IMR-90 (cell line): ENCODE results near the gene ZFYVE28. TPM values are rescaled to one million over a fixed set of nuclear protein-coding genes. Genes with fewer than 3 reads are reported as not detected.

ENCODE experiments used
- ATAC-seq: fragments of 200-7000 bp; cut with Tn5 transposase; 2 replicates; pipeline ENCODE4 v1.9.1; 2020; ENCODE audit warnings: low read depth, mild to moderate bottlenecking, moderate library complexity
- BruUV-seq: library from RNA; stranded (reverse); fragments of 400-500 nt; replicated peaks from 2 replicates; lab custom pipeline; 2021; lab: Mats Ljungman, UMichigan
- CTCF ChIA-PET: fragments of 300-600 bp; formaldehyde crosslinking; extraction: SDS; loops from one replicate; lab custom pipeline; 2021; ENCODE audit warnings: antibody characterized with exemption; lab: Yijun Ruan, JAX
- POLR2A ChIA-PET: fragments of 300-600 bp; sonication (Branson Sonifier 250); formaldehyde crosslinking; loops from one replicate; lab custom pipeline; 2022; ENCODE audit warnings: antibody characterized with exemption; ENCODE audit not compliant: unreplicated experiment; lab: Charles Lee
- DNase-seq: peaks from one replicate; pipeline ENCODE4 v3.0.0; 2013
- H2AFZ ChIP-seq: replicated peaks from 2 replicates; pipeline ENCODE3; 2013; ENCODE audit warnings: low read length, mild to moderate bottlenecking; ENCODE audit not compliant: poor library complexity
- H2AK5ac ChIP-seq: 2 replicates; pipeline ENCODE4 v1.6.1; 2013; ENCODE audit warnings: low read depth, low read length, inconsistent platforms
- H2AK9ac ChIP-seq: replicated peaks from 2 replicates; pipeline ENCODE3; 2013; ENCODE audit warnings: mild to moderate bottlenecking, low read depth, low read length, moderate library complexity; ENCODE audit not compliant: poor library complexity
- H2BK120ac ChIP-seq: 2 replicates; pipeline ENCODE4 v1.6.1; 2013; ENCODE audit warnings: low read depth, low read length, inconsistent platforms
- H2BK15ac ChIP-seq: 3 replicates; pipeline ENCODE4 v1.6.1; 2013; ENCODE audit warnings: low read depth, low read length, inconsistent platforms
- H2BK20ac ChIP-seq: 2 replicates; pipeline ENCODE4 v1.6.1; 2013; ENCODE audit warnings: low read depth, mild to moderate bottlenecking, inconsistent platforms, low read length, moderate library complexity
- H2BK5ac ChIP-seq: 2 replicates; pipeline ENCODE4 v1.6.1; 2013; ENCODE audit warnings: mild to moderate bottlenecking, low read depth, low read length, inconsistent platforms; ENCODE audit not compliant: poor library complexity, severe bottlenecking
- H3K14ac ChIP-seq: replicated peaks from 2 replicates; pipeline ENCODE4 v1.6.1; 2013; ENCODE audit warnings: low read depth, low read length, inconsistent platforms
- H3K18ac ChIP-seq: 2 replicates; pipeline ENCODE4 v1.6.1; 2013; ENCODE audit warnings: low read depth, low read length, control low read depth
- H3K23ac ChIP-seq: 2 replicates; pipeline ENCODE4 v1.6.1; 2013; ENCODE audit warnings: low read depth, low read length, inconsistent platforms
- H3K27ac ChIP-seq: 2 replicates; pipeline ENCODE4 v1.5.1; 2013; ENCODE audit warnings: mild to moderate bottlenecking, control low read depth, low read length; ENCODE audit not compliant: insufficient read depth
- H3K27me3 ChIP-seq: 2 replicates; pipeline ENCODE4 v1.6.1; 2013; ENCODE audit warnings: low read length; ENCODE audit not compliant: control insufficient read depth, insufficient read depth
- H3K36me3 ChIP-seq: 2 replicates; pipeline ENCODE4 v1.6.1; 2013; ENCODE audit warnings: low read length, mixed read lengths; ENCODE audit not compliant: control insufficient read depth, insufficient read depth
- H3K4ac ChIP-seq: 2 replicates; pipeline ENCODE4 v1.6.1; 2013; ENCODE audit warnings: low read depth, low read length, inconsistent platforms
- H3K4me1 ChIP-seq: 2 replicates; pipeline ENCODE4 v1.6.1; 2013; ENCODE audit warnings: low read length, mixed read lengths; ENCODE audit not compliant: control insufficient read depth, insufficient read depth
- H3K4me2 ChIP-seq: 2 replicates; pipeline ENCODE4 v1.6.1; 2013; ENCODE audit warnings: low read depth, mild to moderate bottlenecking, control low read depth, low read length, moderate library complexity
- H3K4me3 ChIP-seq: 2 replicates; pipeline ENCODE4 v1.5.1; 2013; ENCODE audit warnings: low read depth, mild to moderate bottlenecking, control low read depth, low read length, moderate library complexity; ENCODE audit not compliant: insufficient read depth
- H3K56ac ChIP-seq: 2 replicates; pipeline ENCODE4 v1.6.1; 2013; ENCODE audit warnings: low read length, inconsistent platforms; ENCODE audit not compliant: insufficient read depth; ENCODE audit errors: extremely low read depth
- H3K79me1 ChIP-seq, 2 experiments: 2 replicates each; pipeline ENCODE4 v1.6.1; 2013; ENCODE audit warnings: low read length in 2 of 2, inconsistent platforms in 1 of 2, low read depth in 1 of 2
- H3K9ac ChIP-seq: 2 replicates; pipeline ENCODE4 v1.6.1; 2013; ENCODE audit warnings: low read depth, low read length, control low read depth
- H3K9me1 ChIP-seq: 2 replicates; pipeline ENCODE4 v1.6.1; 2013; ENCODE audit warnings: low read length, inconsistent platforms; ENCODE audit not compliant: insufficient read depth
- H3K9me3 ChIP-seq: 2 replicates; pipeline ENCODE4 v1.6.1; 2013; ENCODE audit warnings: low read length; ENCODE audit not compliant: control insufficient read depth, insufficient read depth
- H4K20me1 ChIP-seq: 2 replicates; pipeline ENCODE4 v1.6.1; 2013; ENCODE audit warnings: low read length, inconsistent platforms; ENCODE audit not compliant: insufficient read depth
- H4K5ac ChIP-seq: 2 replicates; pipeline ENCODE4 v1.6.1; 2013; ENCODE audit warnings: mild to moderate bottlenecking, low read depth, low read length, control low read depth
- H4K8ac ChIP-seq, 2 experiments: 2 replicates each; pipeline ENCODE4 v1.6.1; 2013; ENCODE audit warnings: low read depth in 2 of 2, low read length in 2 of 2, control low read depth in 1 of 2, inconsistent platforms in 1 of 2
- H4K91ac ChIP-seq: 2 replicates; pipeline ENCODE4 v1.6.1; 2013; ENCODE audit warnings: low read depth, low read length, inconsistent platforms; ENCODE audit not compliant: insufficient read depth
- MAFK ChIP-seq: IDR thresholded peaks from 2 replicates; pipeline ENCODE4 v1.6.1; 2012; ENCODE audit warnings: low read depth, low read length, improper control_type of control experiment
- RFX5 ChIP-seq: IDR thresholded peaks from 2 replicates; pipeline ENCODE4 v1.8.0; 2012; ENCODE audit warnings: low read depth, mild to moderate bottlenecking, low read length, moderate library complexity
- WGBS, 2 experiments: methylation state at CpG; one replicate each; pipeline versions ENCODE4 v1.1.5 to v1.1.7; 2013; ENCODE audit warnings: missing lambda C conversion rate in 2 of 2; ENCODE audit not compliant: insufficient read length in 1 of 2; ENCODE audit errors: extremely low coverage in 2 of 2; 5-methylcytosine and 5-hydroxymethylcytosine counted together
- dilution Hi-C: fragments of 300-500 bp; cut with HindIII; formaldehyde crosslinking; loops from one replicate; pipeline ENCODE4 v1.14.3; 2018; ENCODE audit warnings: low sequenced_read_pairs; ENCODE audit not compliant: unreplicated experiment
- in situ Hi-C: fragments of 300-500 bp; cut with MboI; formaldehyde crosslinking; loops from 3 replicates; pipeline ENCODE4 v1.14.3; 2019; ENCODE audit warnings: low sequenced_read_pairs, inconsistent platforms, mixed read lengths
- intact Hi-C: fragments of 100-400 bp; cut with micrococcal nuclease; formaldehyde crosslinking; loops from 2 replicates; pipeline ENCODE4 v1.10.0; 2022
- polyA plus RNA-seq, 3 experiments: library from polyadenylated mRNA; depleted of rRNA; stranded (reverse); fragments of >200 nt; gene quantifications; 2 replicates each; pipeline ENCODE4 v1.2.3, GENCODE V29; 2012; ENCODE audit warnings: low replicate concordance in 1 of 3
- total RNA-seq: library from RNA; depleted of rRNA; stranded (reverse); fragments of >200 nt; gene quantifications from 2 replicates; pipeline ENCODE4 v1.2.3, GENCODE V29; 2012

The ZFYVE28 gene
- total and polyA plus RNA-seq, 2 of the 4 experiments (the other 2 are of a cell fraction) = 0.36 to 1.2 TPM

DNA sequence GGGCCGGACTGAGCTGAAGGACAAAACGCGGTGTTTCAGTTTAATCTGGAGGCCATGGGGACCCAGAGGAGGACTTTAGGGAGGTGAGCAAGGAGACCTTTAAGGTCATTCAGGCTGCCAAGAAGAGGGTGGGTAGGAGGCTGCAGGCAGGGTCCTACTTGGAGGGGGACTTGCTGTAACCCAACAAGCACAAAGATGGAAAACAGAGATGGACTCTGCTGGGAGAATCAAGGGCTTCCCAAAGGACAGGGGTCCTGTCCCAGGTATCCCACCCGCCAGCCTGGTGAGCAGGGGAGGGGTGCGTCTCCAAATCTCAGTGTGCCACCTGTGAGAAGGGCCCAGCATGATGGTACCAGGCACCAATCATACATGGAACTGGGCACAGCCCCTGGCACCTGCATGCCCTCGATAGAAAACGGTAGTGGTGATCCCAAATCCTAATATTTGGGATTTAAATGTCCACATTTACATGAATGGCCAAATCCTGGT, 172.6 kb downstream of the ZFYVE28 start:
- dilution Hi-C loops = no loop called here

More for the DNA sequence above, 172.6 kb downstream of the ZFYVE28 start:
- Histone ChIP-seq H3K23ac (no peak overlapping the region), H2AFZ (no peak overlapping the region), H3K9me3 (no peaks in the 10 kb centered on the region), H3K27ac (no peak overlapping the region), H3K4ac (no peak overlapping the region), H3K79me1 (0 out of 4 replicates have a peak, but pooled peaks cover 2 to 7% of the 10 kb centered on the region in 2 experiments), H3K4me3 (no peak overlapping the region), H3K4me2 (no peak overlapping the region), H3K27me3 (no peaks in the 10 kb centered on the region), H3K14ac (no peak overlapping the region), H2BK20ac (no peak overlapping the region), H4K5ac (no peak overlapping the region), H3K4me1 (peaks cover 3% of the 10 kb centered on the region; the same call in 1 of the 2 replicates), H3K36me3 (peaks cover 25% of the 10 kb centered on the region; the same call in 1 of the 2 replicates), H2BK5ac (no peak overlapping the region), H3K9me1 (0 out of 2 replicates have a peak, but pooled peaks cover 3% of the 10 kb centered on the region), H4K91ac (no peak overlapping the region), H3K18ac (no peak overlapping the region), H2BK120ac (no peak overlapping the region), H4K20me1 (peaks cover 10% of the 10 kb centered on the region; the same call in 1 of the 2 replicates), H3K56ac (no peak overlapping the region), H2BK15ac (no peak overlapping the region), H2AK5ac (no peak overlapping the region), H2AK9ac (no peak overlapping the region), H3K9ac (no peak overlapping the region), H4K8ac (no peak overlapping the region)
- in situ Hi-C loops = no loop called here
- intact Hi-C loops = no loop called here
- TF ChIP-seq RFX5 = no peak
- no peak for TF ChIP-seq MAFK
- 71% methylated on average over 4 of the region's 7 CpGs; no CpG with 5 or more reads in 1 of the 2 experiments for WGBS, 2 experiments
- ChIA-PET POLR2A (no interaction called here), CTCF (no interaction called here)
- ATAC-seq (no peak), DNase-seq (no peak)
- BruUV-seq = no TSS peak
